GM18868 (cell line): Measurements from ENCODE around the gene STRIP1.

Experiments used
- ATAC-seq: cut with Tn5 transposase; IDR thresholded peaks from one replicate; pipeline ENCODE4 v1.9.1; 2021; ENCODE audit warnings: mild to moderate bottlenecking, moderate library complexity; ENCODE audit not compliant: unreplicated experiment

STRIP1 gene

DNA sequence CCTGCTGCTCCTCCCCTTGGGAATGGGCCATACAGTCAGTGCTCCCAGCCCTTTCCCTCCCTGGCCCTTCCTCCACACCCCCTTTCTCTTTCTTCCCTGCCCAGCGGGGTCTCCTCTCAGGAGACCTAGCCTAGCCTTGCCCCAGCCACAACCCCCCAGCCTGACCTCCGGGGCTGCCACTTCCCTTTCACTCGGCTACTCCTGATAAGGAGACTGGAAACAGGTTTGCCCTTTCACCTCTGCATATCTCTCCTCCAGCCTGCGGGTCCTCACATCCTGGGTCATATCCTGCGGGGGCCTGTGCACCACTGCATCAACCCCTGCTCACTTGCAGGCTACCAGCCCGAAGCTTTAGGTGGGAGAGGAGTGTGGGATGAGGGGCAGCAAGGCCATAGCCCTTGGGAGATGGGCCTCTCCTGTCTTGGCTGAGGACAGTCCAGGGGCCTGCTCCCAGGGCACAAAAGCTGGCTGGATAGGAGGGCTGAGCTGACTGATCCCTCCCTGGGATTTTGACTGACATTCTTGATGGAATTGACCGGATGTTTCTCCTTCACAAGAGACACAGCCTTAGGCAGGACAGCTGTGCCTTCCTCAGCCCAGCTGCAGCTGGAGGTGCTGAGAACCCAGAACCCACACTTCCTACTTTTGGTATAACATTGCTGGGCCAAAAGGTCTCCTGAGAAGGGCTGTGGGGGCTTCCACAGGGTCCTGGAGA, 55.3 kb downstream of the STRIP1 start:
- ATAC-seq: no peak

DNA sequence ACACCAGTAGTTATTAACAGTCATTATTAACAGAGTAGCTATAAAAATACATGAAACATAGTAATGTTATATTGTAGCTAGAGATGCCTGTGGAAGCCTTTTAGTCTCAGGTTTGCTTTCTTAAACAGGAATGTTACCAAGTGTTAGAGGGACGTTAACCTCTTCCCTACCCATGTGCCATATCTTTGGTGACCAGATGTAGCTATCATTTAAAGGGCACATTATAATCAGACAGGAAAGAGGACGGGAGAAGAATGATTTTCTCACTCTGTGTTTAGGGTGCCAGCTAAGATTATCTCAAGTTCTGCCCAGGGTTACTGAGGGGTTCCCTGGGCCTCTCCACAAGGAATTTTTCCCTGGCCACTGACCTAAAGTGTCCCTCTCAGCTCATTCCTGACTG, 57.0 kb downstream of the STRIP1 start:
- ATAC-seq: no peak

DNA sequence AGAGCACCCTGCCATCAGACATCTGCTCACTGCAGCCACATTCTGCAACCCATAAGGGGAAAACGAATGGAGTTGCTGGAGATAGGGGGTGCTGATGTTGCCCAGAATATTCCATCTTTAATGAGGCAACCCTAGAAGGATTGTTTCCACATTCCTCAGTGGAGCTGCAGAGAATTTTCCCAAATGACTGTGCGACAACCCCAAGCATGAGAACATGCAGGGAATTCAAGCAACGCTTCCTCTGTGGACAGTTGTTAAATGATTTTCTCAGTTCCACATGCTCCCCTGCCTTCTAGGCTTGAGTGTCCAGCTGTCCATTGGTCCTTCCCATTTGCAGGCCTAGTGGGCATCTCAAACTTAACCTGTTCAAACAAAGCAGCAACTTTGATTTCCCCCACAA, 57.4 kb downstream of the STRIP1 start:
- no peak for ATAC-seq

DNA sequence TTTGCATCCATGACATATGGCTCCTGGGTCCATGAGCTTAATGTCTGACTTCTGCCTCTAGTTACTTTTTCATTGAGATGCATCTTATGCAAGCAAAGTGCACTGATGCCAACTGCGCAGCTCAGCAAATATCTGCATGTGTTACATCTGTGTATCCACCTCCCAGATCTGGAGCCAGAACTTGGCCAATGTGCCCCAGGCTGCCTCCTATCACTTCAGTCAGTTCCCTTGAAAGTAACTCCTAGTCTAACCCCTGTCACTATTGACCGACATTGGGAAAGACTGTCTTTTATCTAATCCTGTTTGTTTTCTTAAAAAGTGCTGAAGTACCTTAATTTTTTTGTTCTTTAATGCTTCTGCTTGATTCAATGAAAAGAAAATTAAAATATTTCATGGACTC, 58.6 kb downstream of the STRIP1 start:
- ATAC-seq: no peak

DNA sequence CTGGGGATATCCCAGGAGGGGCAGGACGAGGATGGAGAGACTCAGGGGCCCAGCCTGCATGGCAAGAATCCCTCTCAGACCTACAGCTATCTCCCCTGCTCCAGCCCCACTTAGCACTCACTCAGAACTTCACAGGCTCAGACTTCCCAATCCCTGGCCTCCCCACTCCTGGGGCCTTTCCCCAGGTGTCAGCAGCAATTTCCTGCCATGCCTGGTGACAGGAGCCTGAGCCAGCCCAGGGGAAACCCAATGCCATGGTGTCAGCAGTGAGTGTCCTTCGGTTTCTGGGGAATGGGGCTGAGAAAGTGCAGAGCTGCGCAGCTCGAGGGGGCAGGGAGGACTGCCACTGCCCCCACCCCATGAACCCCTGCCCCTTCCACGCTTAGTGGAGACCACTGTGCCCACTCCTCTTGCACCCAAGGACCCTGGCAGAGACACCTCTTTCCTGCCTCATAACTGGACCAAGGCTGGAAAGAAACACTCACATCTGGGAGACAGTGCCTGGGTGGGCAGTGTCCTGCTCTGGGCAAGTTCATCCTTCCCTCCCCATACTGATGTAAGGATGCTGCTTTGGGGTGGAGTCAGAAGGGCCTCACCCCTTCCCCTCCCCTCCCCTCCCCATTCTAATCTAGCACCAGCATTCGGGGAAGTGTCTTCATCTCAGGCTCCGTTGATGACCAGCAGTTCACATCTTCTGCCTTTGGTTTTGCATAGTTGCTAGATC, 60.7 kb downstream of the STRIP1 start:
- no peak for ATAC-seq

DNA sequence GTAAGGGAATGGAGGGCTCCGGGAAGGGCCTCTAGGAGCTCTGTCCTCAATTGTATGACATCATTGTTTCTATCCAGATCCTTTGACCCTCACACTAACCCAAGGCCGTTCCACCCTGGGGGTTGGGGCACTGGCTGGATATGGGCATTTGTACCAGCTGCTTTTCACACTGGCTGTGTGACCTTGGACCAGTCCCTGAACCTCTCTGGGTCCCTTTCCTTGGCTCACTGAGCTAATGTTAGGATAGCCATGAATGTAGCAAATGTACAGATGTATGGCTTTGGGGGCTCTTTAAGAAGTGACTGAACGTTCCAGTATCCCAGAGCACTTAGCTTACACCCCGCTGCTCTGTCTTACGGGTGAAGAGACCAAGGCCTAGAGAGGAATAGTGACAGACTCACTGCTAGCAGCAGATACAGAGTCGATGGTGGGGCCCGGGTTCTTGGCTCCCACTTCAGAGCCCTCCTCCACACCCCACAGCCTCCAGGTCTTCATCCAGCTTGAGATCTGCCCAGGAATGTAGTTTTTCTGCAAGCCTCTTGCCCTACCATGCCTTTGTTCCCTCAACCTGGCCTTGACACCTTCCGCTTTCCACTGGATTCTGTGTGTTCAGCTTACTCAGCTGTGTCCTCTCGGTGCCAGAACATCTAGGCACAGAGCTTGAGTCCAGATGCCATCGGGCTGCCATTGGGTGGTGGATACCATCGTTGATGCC, 63.2 kb downstream of the STRIP1 start:
- no peak for ATAC-seq

DNA sequence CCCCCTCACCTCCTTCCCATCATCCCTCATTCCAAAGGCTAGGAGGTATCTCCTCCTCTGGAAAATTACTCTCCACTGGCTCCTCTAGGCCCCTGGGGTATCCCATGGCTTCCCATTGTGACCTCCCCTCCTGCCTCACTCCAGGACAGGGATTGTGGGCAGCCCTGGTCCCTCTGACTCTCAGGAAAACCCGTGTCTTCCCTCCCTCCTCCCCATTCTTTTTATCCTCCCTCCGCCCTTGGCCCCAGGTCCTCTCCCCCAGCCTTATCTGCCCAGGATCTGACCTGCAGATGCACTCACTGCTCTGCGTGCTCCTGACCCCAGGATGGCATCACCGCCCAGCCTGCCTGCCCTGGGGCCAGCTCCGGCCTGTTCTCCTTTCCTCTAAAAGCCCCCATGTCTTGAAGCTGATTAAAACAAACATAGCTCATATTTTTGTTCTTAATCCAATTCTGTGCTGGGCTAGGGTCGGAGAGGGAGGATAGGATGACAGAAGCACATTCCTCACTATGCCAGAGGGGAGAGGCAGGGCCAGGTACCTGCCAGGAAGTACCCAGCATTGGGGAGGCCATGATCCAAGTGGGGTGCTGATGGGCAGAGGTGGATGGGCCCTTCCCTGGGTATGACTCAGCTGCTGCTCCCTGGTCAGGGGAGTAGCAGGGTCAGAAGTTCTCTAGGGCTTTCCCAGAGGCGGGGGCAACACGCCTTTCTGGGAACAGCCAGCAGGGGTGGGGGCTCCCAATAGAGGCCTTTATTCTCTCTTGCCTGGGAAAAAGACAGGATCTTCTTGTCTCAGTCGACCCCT, 64.0 kb downstream of the STRIP1 start:
- no peak for ATAC-seq

DNA sequence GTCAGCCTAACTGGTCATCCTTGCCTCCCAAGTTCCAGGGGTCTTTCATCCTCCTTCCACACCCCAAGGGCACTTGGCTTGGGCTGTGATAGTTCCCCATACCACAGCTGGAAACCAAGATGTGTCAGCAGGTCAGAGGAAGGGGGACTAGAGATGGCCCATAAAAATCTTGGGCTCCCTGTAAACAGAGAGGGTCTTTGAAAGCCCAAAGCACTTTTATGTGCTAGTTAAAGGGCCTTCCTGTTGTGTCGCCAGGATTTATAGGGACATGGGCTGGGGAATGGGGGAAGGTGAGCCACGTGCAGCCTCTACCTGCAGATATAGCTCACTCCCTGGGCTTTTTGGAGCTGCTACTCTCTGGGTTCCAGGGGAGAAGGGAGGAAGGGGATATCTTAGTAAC, 65.9 kb downstream of the STRIP1 start:
- ATAC-seq: no peak

DNA sequence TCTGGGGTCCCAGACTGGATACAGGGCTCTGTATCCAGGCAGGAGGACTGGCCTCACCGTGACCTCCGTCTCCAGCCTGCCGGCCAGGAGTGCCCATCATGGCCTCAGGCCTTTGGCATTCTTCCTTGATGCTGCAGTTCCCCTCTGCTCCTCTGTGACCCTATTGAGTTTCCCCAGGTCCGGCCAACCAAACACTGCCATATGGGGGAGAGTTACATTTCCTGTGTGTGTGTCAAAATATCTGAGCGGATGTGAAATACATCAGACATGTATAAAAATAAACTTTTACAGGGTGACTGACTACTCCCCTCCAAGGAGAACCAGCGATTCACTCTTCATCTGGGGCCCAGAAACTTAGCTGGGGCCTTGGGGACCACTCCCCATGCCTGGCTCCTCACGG, 67.7 kb downstream of the STRIP1 start:
- ATAC-seq: no peak
